HEK293 (cell line): ENCODE results near the gene LYPLAL1.

Source experiments
- CTCF ChIA-PET: fragments of 350-600 bp; formaldehyde crosslinking; extraction: SDS; loops from one replicate; lab custom pipeline; 2021; ENCODE audit warnings: antibody characterized with exemption; lab: Yijun Ruan, JAX
- POLR2A ChIA-PET: fragments of 300-600 bp; formaldehyde crosslinking; extraction: SDS; loops from one replicate; lab custom pipeline; 2020; ENCODE audit warnings: antibody characterized with exemption, inconsistent platforms; lab: Yijun Ruan, JAX
- H3K27ac ChIP-seq: fragments of 200-500 bp; sonication (Bioruptor generic); 2 replicates; pipeline ENCODE4 v1.5.1; 2014; ENCODE audit warnings: low read depth, low read length, control low read depth, inconsistent platforms; ENCODE audit errors: extremely low read depth
- H3K36me3 ChIP-seq, 2 experiments: fragments of 200-500 bp in 1 of 2; sonication (Bioruptor generic) in 1 of 2; 1 replicate in 1 of 2; 2 replicates in 1 of 2; pipeline ENCODE4 v1.5.1; 2014 to 2017; ENCODE audit warnings: inconsistent platforms in 2 of 2, low read length in 2 of 2; ENCODE audit not compliant: control insufficient read depth in 2 of 2, insufficient read depth in 1 of 2
- H3K4me1 ChIP-seq: fragments of 200-500 bp; sonication (Bioruptor generic); 2 replicates; pipeline ENCODE4 v1.5.1; 2014; ENCODE audit warnings: mild to moderate bottlenecking, low read length, inconsistent platforms; ENCODE audit not compliant: control insufficient read depth, insufficient read depth
- H3K4me3 ChIP-seq: 2 replicates; pipeline ENCODE4 v1.5.1; 2011; ENCODE audit warnings: low read depth, mild to moderate bottlenecking, control low read depth, low read length, moderate library complexity
- H3K9me3 ChIP-seq: fragments of 200-500 bp; sonication (Bioruptor generic); 2 replicates; pipeline ENCODE4 v1.5.1; 2014; ENCODE audit warnings: low read depth, low read length, inconsistent platforms; ENCODE audit not compliant: control insufficient read depth, insufficient read depth
- HOXD13 ChIP-seq: sonication (generic); formaldehyde crosslinking; IDR thresholded peaks from 2 replicates; pipeline ENCODE4 v1.8.0; 2022; ENCODE audit warnings: missing genetic modification reagents, borderline replicate concordance
- MEIS1 ChIP-seq: sonication (generic); formaldehyde crosslinking; IDR thresholded peaks from 2 replicates; pipeline ENCODE4 v1.8.1; 2022; ENCODE audit warnings: missing genetic modification reagents, mild to moderate bottlenecking, borderline replicate concordance
- PRDM2 ChIP-seq: fragments of 450-650 bp; formaldehyde crosslinking; IDR thresholded peaks from 2 replicates; pipeline ENCODE4 v1.5.1; 2016; ENCODE audit warnings: missing biosample characterization, missing genetic modification characterization, borderline replicate concordance
- TSHZ1 ChIP-seq: fragments of 450-650 bp; formaldehyde crosslinking; IDR thresholded peaks from 2 replicates; pipeline ENCODE4 v1.5.1; 2016; ENCODE audit warnings: missing biosample characterization, missing genetic modification characterization, borderline replicate concordance
- ZBTB1 ChIP-seq: fragments of 450-650 bp; formaldehyde crosslinking; IDR thresholded peaks from 2 replicates; pipeline ENCODE4 v1.5.1; 2016; ENCODE audit warnings: missing biosample characterization, missing genetic modification characterization
- ZBTB21 ChIP-seq: fragments of 450-650 bp; formaldehyde crosslinking; IDR thresholded peaks from 2 replicates; pipeline ENCODE4 v1.5.1; 2017; ENCODE audit warnings: missing biosample characterization, missing genetic modification characterization
- ZBTB8A ChIP-seq: fragments of 450-650 bp; formaldehyde crosslinking; IDR thresholded peaks from 2 replicates; pipeline ENCODE4 v1.5.1; 2016; ENCODE audit warnings: missing biosample characterization, missing genetic modification characterization
- ZNF223 ChIP-seq: fragments of 450-650 bp; formaldehyde crosslinking; IDR thresholded peaks from 2 replicates; pipeline ENCODE4 v1.5.1; 2016; ENCODE audit warnings: missing biosample characterization, missing genetic modification characterization
- ZNF274 ChIP-seq, 2 experiments: fragments of 200-500 bp in 1 of 2; fragments of 450-650 bp in 1 of 2; sonication (Bioruptor generic) in 1 of 2; formaldehyde crosslinking in 1 of 2; IDR thresholded peaks; 2 replicates each; pipeline versions ENCODE4 v1.5.1 to v1.6.1; 2014 to 2016; ENCODE audit warnings: borderline replicate concordance in 1 of 2, inconsistent platforms in 1 of 2, low read length in 1 of 2, missing biosample characterization in 1 of 2, missing genetic modification characterization in 1 of 2
- ZNF398 ChIP-seq: fragments of 450-650 bp; formaldehyde crosslinking; IDR thresholded peaks from 2 replicates; pipeline ENCODE4 v1.5.1; 2017; ENCODE audit warnings: missing biosample characterization, missing genetic modification characterization
- ZNF416 ChIP-seq: fragments of 450-650 bp; formaldehyde crosslinking; IDR thresholded peaks from 2 replicates; pipeline ENCODE4 v1.5.1; 2016; ENCODE audit warnings: missing biosample characterization, missing genetic modification characterization
- ZNF449 ChIP-seq: fragments of 450-650 bp; formaldehyde crosslinking; IDR thresholded peaks from 2 replicates; pipeline ENCODE4 v1.5.1; 2017; ENCODE audit warnings: missing biosample characterization, mild to moderate bottlenecking, missing genetic modification characterization, moderate library complexity
- TF ChIP-seq, protein P1 (sequence below): fragments of 450-650 bp; formaldehyde crosslinking; IDR thresholded peaks from 2 replicates; pipeline ENCODE4 v1.5.1; 2016; ENCODE audit warnings: missing biosample characterization, missing genetic modification characterization

LYPLAL1 gene

GRCh38 chr1:219128957-219129356, 44.7 kb upstream of the LYPLAL1 start (continued):
- no peak for TF ChIP-seq PRDM2 (tag by site-specific recombination)
- TF ChIP-seq, protein P1, sequence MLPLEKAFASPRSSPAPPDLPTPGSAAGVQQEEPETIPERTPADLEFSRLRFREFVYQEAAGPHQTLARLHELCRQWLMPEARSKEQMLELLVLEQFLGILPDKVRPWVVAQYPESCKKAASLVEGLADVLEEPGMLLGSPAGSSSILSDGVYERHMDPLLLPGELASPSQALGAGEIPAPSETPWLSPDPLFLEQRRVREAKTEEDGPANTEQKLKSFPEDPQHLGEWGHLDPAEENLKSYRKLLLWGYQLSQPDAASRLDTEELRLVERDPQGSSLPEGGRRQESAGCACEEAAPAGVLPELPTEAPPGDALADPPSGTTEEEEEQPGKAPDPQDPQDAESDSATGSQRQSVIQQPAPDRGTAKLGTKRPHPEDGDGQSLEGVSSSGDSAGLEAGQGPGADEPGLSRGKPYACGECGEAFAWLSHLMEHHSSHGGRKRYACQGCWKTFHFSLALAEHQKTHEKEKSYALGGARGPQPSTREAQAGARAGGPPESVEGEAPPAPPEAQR (tag by site-specific recombination): no peak
- no peak for TF ChIP-seq ZBTB1
- TF ChIP-seq ZNF449 (tag by site-specific recombination): no peak
- TF ChIP-seq TSHZ1 (tag by site-specific recombination): no peak
- TF ChIP-seq ZNF223: no peak
- TF ChIP-seq ZNF416 (tag by site-specific recombination): no peak

DNA sequence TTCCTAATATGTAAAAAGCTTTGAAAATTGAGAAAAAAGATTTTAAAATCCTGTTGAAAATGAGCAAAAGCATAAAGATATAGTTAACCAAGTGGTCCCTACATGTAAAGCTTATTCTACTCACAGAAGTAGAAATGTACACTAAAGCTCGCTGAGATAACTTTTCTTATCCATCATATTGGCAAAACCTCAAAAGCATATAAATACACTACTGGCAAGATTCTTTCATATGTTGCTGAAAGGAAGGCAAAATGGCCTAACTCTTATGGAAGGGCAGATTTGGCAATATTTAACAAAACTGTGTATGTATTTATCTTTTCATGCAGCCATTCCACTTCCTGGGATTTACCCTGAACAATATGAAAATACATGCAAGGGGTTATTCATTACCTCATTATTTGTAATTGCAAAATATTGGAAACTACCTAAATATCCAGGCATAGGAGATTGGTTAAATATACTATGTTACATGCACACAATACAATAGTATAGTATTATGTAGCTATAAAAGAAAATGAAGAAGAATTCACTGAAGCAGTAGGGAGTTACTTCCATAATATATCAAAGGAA, 43.2 kb upstream of the LYPLAL1 start:
- no peak for TF ChIP-seq HOXD13 (CRISPR knock-in tag)
- TF ChIP-seq, all 188 proteins: peak for 0
- Histone ChIP-seq H3K27ac (no peak overlapping the region), H3K36me3 (no peaks in the 10 kb centered on the region), H3K9me3 (no peaks in the 10 kb centered on the region), H3K4me1 (no peaks in the 10 kb centered on the region), H3K4me3 (no peak overlapping the region)
- CTCF ChIA-PET: interaction anchor here (0.7 to 0.8 kb wide), 2 partner anchors 14 to 682 kb away, joined by 3 read pairs; no protein-coding TSS in a partner anchor
- POLR2A ChIA-PET: no interaction called here

DNA sequence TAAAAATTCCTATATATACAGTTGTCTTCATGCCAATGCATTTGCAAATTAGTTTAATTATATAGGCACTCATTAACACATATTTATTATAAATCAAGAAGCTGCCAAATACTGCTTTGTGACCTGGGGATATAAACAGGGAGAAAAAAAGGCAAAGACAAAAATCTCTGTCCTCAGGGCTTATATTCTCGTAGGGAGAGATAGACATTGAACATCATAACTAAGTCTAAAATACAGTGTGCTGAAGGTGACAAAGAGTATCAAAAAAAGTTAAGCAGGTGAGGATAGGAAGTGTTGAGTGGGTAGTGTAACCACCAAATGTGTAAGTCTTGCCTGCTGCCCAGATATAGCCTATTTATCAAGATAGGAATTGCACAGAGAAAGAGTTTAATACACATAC, 40.7 kb upstream of the LYPLAL1 start:
- Histone ChIP-seq H3K4me1 (no peaks in the 10 kb centered on the region), H3K27ac (no peak overlapping the region)
- POLR2A ChIA-PET: no interaction called here
- TF ChIP-seq ZNF274 (IDR thresholded peaks at IDR 0.05; ENCODE audit: low read length) (no peak), ZNF274 (tag by site-specific recombination; IDR thresholded peaks at IDR 0.05; ENCODE audit: borderline replicate concordance) (no peak), ZBTB21 (tag by site-specific recombination) (no peak), ZNF398 (tag by site-specific recombination) (no peak), ZBTB8A (tag by site-specific recombination) (no peak), MEIS1 (no peak)
- TF ChIP-seq, all 188 proteins: peak for 0
- CTCF ChIA-PET: no interaction called here
- Histone ChIP-seq H3K4me3 (no peak overlapping the region), H3K9me3 (no peaks in the 10 kb centered on the region), H3K36me3 (no peaks in the 10 kb centered on the region)
